WTC11 (cell line): Measurements from ENCODE around the gene WDR73. TPM values are rescaled to one million over a fixed set of nuclear protein-coding genes. Genes with fewer than 3 reads are reported as not detected.

Experiments
- ATAC-seq: fragments of 200-7000 bp; cut with Tn5 transposase; 2 replicates; pipeline ENCODE4 v1.10.0; 2021; ENCODE audit warnings: mild to moderate bottlenecking, moderate library complexity
- CTCF ChIA-PET: fragments of 300-600 bp; sonication (Branson Sonifier 250); formaldehyde crosslinking; loops from one replicate; lab custom pipeline; 2021; ENCODE audit warnings: antibody characterized with exemption; lab: Charles Lee
- POLR2A ChIA-PET: fragments of 350-600 bp; sonication (Branson Sonifier 250); formaldehyde crosslinking; loops from one replicate; lab custom pipeline; 2021; ENCODE audit warnings: antibody characterized with exemption; lab: Charles Lee
- DNase-seq: peaks from one replicate; pipeline ENCODE4 v3.0.0; 2021; ENCODE audit warnings: low spot score
- H3K27ac Mint-ChIP-seq: 2 replicates; pipeline ENCODE4 v1.8.0; 2021; ENCODE audit warnings: mixed read lengths
- H3K27me3 Mint-ChIP-seq: 2 replicates; pipeline ENCODE4 v1.8.0; 2021; ENCODE audit warnings: low read depth, mild to moderate bottlenecking, moderate library complexity, mixed read lengths
- H3K36me3 Mint-ChIP-seq: 2 replicates; pipeline ENCODE4 v1.8.0; 2021; ENCODE audit warnings: mixed read lengths
- H3K4me1 Mint-ChIP-seq: 2 replicates; pipeline ENCODE4 v1.8.0; 2022; ENCODE audit warnings: mixed read lengths
- H3K4me3 Mint-ChIP-seq: 2 replicates; pipeline ENCODE4 v1.8.0; 2021; ENCODE audit warnings: mild to moderate bottlenecking, moderate library complexity, mixed read lengths
- H3K9me3 Mint-ChIP-seq: 2 replicates; pipeline ENCODE4 v1.8.0; 2021; ENCODE audit warnings: mixed read lengths
- ARID4B ChIP-seq: sonication (generic); formaldehyde crosslinking; IDR thresholded peaks from 2 replicates; pipeline ENCODE4 v1.8.0; 2023; ENCODE audit warnings: missing genetic modification reagents, mild to moderate bottlenecking, borderline replicate concordance
- ATF1 ChIP-seq: sonication (generic); formaldehyde crosslinking; IDR thresholded peaks from 2 replicates; pipeline ENCODE4 v1.8.1; 2023; ENCODE audit warnings: mild to moderate bottlenecking, moderate library complexity, missing genetic modification reagents
- ATF3 ChIP-seq: sonication (generic); formaldehyde crosslinking; conservative IDR thresholded peaks from 2 replicates; pipeline ENCODE4 v1.8.1; 2022; ENCODE audit warnings: mild to moderate bottlenecking, missing genetic modification reagents
- CTCF ChIP-seq: fragments of 200-600 bp; IDR thresholded peaks from 2 replicates; pipeline ENCODE4 v1.8.0; 2022; ENCODE audit warnings: antibody characterized with exemption
- E2F5 ChIP-seq: sonication (generic); formaldehyde crosslinking; IDR thresholded peaks from 2 replicates; pipeline ENCODE4 v1.8.1; 2022; ENCODE audit warnings: mild to moderate bottlenecking, moderate library complexity, missing genetic modification reagents
- ESRRA ChIP-seq: sonication (generic); formaldehyde crosslinking; IDR thresholded peaks from 2 replicates; pipeline ENCODE4 v1.8.1; 2022; ENCODE audit warnings: mild to moderate bottlenecking, missing genetic modification reagents, borderline replicate concordance
- ETV6 ChIP-seq: sonication (generic); formaldehyde crosslinking; IDR thresholded peaks from 2 replicates; pipeline ENCODE4 v1.8.1; 2022; ENCODE audit warnings: mild to moderate bottlenecking, missing genetic modification reagents
- GABPB1 ChIP-seq: sonication (generic); formaldehyde crosslinking; IDR thresholded peaks from 2 replicates; pipeline ENCODE4 v1.8.1; 2023; ENCODE audit warnings: mild to moderate bottlenecking, missing genetic modification reagents
- IRF1 ChIP-seq: sonication (generic); formaldehyde crosslinking; IDR thresholded peaks from 2 replicates; pipeline ENCODE4 v1.8.0; 2023; ENCODE audit warnings: missing genetic modification reagents
- MAX ChIP-seq: sonication (generic); formaldehyde crosslinking; IDR thresholded peaks from 2 replicates; pipeline ENCODE4 v1.8.0; 2022; ENCODE audit warnings: mild to moderate bottlenecking, missing genetic modification reagents
- MYBL2 ChIP-seq: sonication (generic); formaldehyde crosslinking; IDR thresholded peaks from 2 replicates; pipeline ENCODE4 v1.8.1; 2023; ENCODE audit warnings: mild to moderate bottlenecking, moderate library complexity, missing genetic modification reagents
- NFE2L1 ChIP-seq: sonication (generic); formaldehyde crosslinking; IDR thresholded peaks from 2 replicates; pipeline ENCODE4 v1.8.1; 2023; ENCODE audit warnings: missing genetic modification reagents
- OVOL2 ChIP-seq: fragments of 250-450 bp; sonication (Bioruptor Pico); IDR thresholded peaks from 2 replicates; pipeline ENCODE4 v1.9.0; 2021; ENCODE audit warnings: mild to moderate bottlenecking, borderline replicate concordance
- RORB ChIP-seq: fragments of 250-450 bp; sonication (Bioruptor Pico); IDR thresholded peaks from 2 replicates; pipeline ENCODE4 v1.9.0; 2021; ENCODE audit warnings: mild to moderate bottlenecking
- TCF7 ChIP-seq: sonication (generic); formaldehyde crosslinking; IDR thresholded peaks from 2 replicates; pipeline ENCODE4 v1.8.0; 2022; ENCODE audit warnings: mild to moderate bottlenecking, low read depth, missing genetic modification reagents, moderate library complexity
- TEAD1 ChIP-seq: sonication (generic); formaldehyde crosslinking; IDR thresholded peaks from 2 replicates; pipeline ENCODE4 v1.8.0; 2022; ENCODE audit warnings: mild to moderate bottlenecking, missing genetic modification reagents
- USF2 ChIP-seq: sonication (generic); formaldehyde crosslinking; IDR thresholded peaks from 2 replicates; pipeline ENCODE4 v1.8.1; 2023; ENCODE audit warnings: mild to moderate bottlenecking, missing genetic modification reagents, moderate library complexity
- ZBTB21 ChIP-seq: sonication (generic); formaldehyde crosslinking; IDR thresholded peaks from 2 replicates; pipeline ENCODE4 v1.8.1; 2023; ENCODE audit warnings: mild to moderate bottlenecking, missing genetic modification reagents, borderline replicate concordance
- ZNF121 ChIP-seq: sonication (generic); formaldehyde crosslinking; IDR thresholded peaks from 2 replicates; pipeline ENCODE4 v1.8.0; 2023; ENCODE audit warnings: missing genetic modification reagents
- ZNF263 ChIP-seq: sonication (generic); formaldehyde crosslinking; IDR thresholded peaks from 2 replicates; pipeline ENCODE4 v1.8.1; 2022; ENCODE audit warnings: low read depth, mild to moderate bottlenecking, moderate library complexity, missing genetic modification reagents
- ZNF317 ChIP-seq: sonication (generic); formaldehyde crosslinking; IDR thresholded peaks from 2 replicates; pipeline ENCODE4 v1.8.1; 2023; ENCODE audit warnings: low read depth, mild to moderate bottlenecking, moderate library complexity, missing genetic modification reagents, borderline replicate concordance
- ZNF396 ChIP-seq: fragments of 250-450 bp; sonication (Bioruptor Pico); IDR thresholded peaks from 2 replicates; pipeline ENCODE4 v1.8.0; 2021; ENCODE audit warnings: mild to moderate bottlenecking, moderate library complexity, borderline replicate concordance
- ZNF416 ChIP-seq: fragments of 250-450 bp; sonication (Bioruptor Pico); IDR thresholded peaks from 2 replicates; pipeline ENCODE4 v1.9.0; 2021; ENCODE audit warnings: mild to moderate bottlenecking, inconsistent platforms
- ZNF512 ChIP-seq: sonication (generic); formaldehyde crosslinking; IDR thresholded peaks from 2 replicates; pipeline ENCODE4 v1.8.1; 2022; ENCODE audit warnings: missing genetic modification reagents, borderline replicate concordance
- ZNF671 ChIP-seq: fragments of 250-450 bp; sonication (Bioruptor Pico); IDR thresholded peaks from 2 replicates; pipeline ENCODE4 v1.8.0; 2021; ENCODE audit warnings: mild to moderate bottlenecking
- total RNA-seq: library from RNA; stranded (reverse); gene quantifications from 3 replicates; pipeline ENCODE4 v1.2.3, GENCODE V29; 2021

WDR73 gene
- total RNA-seq, 1 experiment from 2014 or later, result 22.6 TPM

GRCh38 chr15:84600687-84601554, 53.2 kb downstream of the WDR73 start, which contains the start of gene ZSCAN2:
TSS of gene ZSCAN2 (plus strand) at chr15:84601009. CDS start at chr15:84603928, 2,919 bp downstream.
- H3K27me3 Mint-ChIP-seq, result no peaks in the 10 kb centered on the region
- peaks cover 19% of the 10 kb centered on the region for H3K36me3 Mint-ChIP-seq
- ChIA-PET CTCF (interaction anchor here (0.7 to 5.0 kb wide), 7 partner anchors 13 to 327 kb away, joined by 4 to 139 read pairs (median 8); partner anchors contain the start of genes NMB and WDR73), POLR2A (interaction anchor here (0.6 to 3.0 kb wide), 6 partner anchors 15 to 43 kb away, joined by 3 to 14 read pairs (median 4); no protein-coding TSS in a partner anchor)
- no peaks in the 10 kb centered on the region for H3K9me3 Mint-ChIP-seq
- H3K4me3 Mint-ChIP-seq, result peak within 1 kb of the TSS; percentile 87
- H3K27ac Mint-ChIP-seq, result peak within 1 kb of the TSS; percentile 78
- H3K4me1 Mint-ChIP-seq, result peaks cover 46% of the 10 kb centered on the region
- DNase-seq (peak; percentile 98), ATAC-seq (peak; percentile 83)
- TF ChIP-seq ZNF671 (CRISPR knock-in tag) (no peak), CTCF (no peak), NFE2L1 (peak; percentile 62; the same call in 1 of the 2 replicates), E2F5 (peak; percentile 35; the same call in 1 of the 2 replicates), ZNF263 (CRISPR knock-in tag) (no peak), ZNF416 (no peak), IRF1 (CRISPR knock-in tag) (0 out of 2 replicates have a peak, but pooled peaks have one; percentile 25), MAX (CRISPR knock-in tag) (no peak; the same call in none of the 2 replicates), ESRRA (CRISPR knock-in tag) (no peak), ZNF396 (no peak), ZNF317 (CRISPR knock-in tag) (0 out of 2 replicates have a peak, but pooled peaks have one; percentile 8), OVOL2 (no peak), ZNF512 (CRISPR knock-in tag) (no peak), ZBTB21 (CRISPR knock-in tag) (0 out of 2 replicates have a peak, but pooled peaks have one; percentile 40), TEAD1 (CRISPR knock-in tag) (peak; percentile 81), TCF7 (CRISPR knock-in tag) (no peak), GABPB1 (CRISPR knock-in tag) (no peak), MYBL2 (CRISPR knock-in tag) (no peak), ATF1 (CRISPR knock-in tag) (peak; percentile 72; the same call in 1 of the 2 replicates), ATF3 (no peak), RORB (CRISPR knock-in tag) (no peak), USF2 (no peak), ZNF121 (no peak), ARID4B (CRISPR knock-in tag) (peak; percentile 79; the same call in 1 of the 2 replicates), ETV6 (CRISPR knock-in tag) (peak; percentile 64; the same call in 1 of the 2 replicates)
